IPS DF 4.7 (cell line): ENCODE measurements around the gene BIN1.

ENCODE experiments used
- DNase-seq: peaks from one replicate; pipeline ENCODE4 v3.0.0-alpha.2; 2013; ENCODE audit warnings: low spot score; ENCODE audit errors: extremely low read depth

BIN1 gene

GRCh38 chr2:127092306-127092705 is 14.6 kb downstream of the BIN1 start:
- no peak for DNase-seq

GRCh38 chr2:127091886-127092285 is 15.1 kb downstream of the BIN1 start:
- no peak for DNase-seq

- DNase-seq: no peak
Observed at GRCh38 chr2:127091148-127091547, 15.8 kb downstream of the BIN1 start.

- DNase-seq: no peak
Observed at GRCh38 chr2:127090281-127091120, 16.5 kb downstream of the BIN1 start.

GRCh38 chr2:127089478-127090235 is 17.3 kb downstream of the BIN1 start:
- no peak for DNase-seq

- DNase-seq: no peak
Observed at GRCh38 chr2:127088706-127089105, 18.2 kb downstream of the BIN1 start.

GRCh38 chr2:127087791-127088495 is 19.0 kb downstream of the BIN1 start:
- no peak for DNase-seq

- DNase-seq: no peak
Observed at GRCh38 chr2:127086990-127087790, 19.8 kb downstream of the BIN1 start.

GRCh38 chr2:127085317-127085681 is 21.7 kb downstream of the BIN1 start:
- no peak for DNase-seq

GRCh38 chr2:127084611-127085316 is 22.2 kb downstream of the BIN1 start:
- DNase-seq: no peak

- no peak for DNase-seq
Observed at GRCh38 chr2:127083819-127084503, 23.0 kb downstream of the BIN1 start.

GRCh38 chr2:127082974-127083373 is 24.0 kb downstream of the BIN1 start:
- DNase-seq: no peak

GRCh38 chr2:127081826-127082633 is 24.9 kb downstream of the BIN1 start:
- DNase-seq: no peak

GRCh38 chr2:127080938-127081755 is 25.8 kb downstream of the BIN1 start:
- DNase-seq: no peak

GRCh38 chr2:127080226-127080937 is 26.6 kb downstream of the BIN1 start:
- DNase-seq: no peak

GRCh38 chr2:127079358-127079920 is 27.5 kb downstream of the BIN1 start:
- DNase-seq: no peak

GRCh38 chr2:127078666-127079270 is 28.2 kb downstream of the BIN1 start:
- no peak for DNase-seq
